HepG2 (cell line): ENCODE data around the gene GGPS1. TPM values are rescaled to one million over a fixed set of nuclear protein-coding genes. Genes with fewer than 3 reads are reported as not detected.

Source experiments
- BRD4 ChIP-seq: sonication (generic); formaldehyde crosslinking; IDR thresholded peaks from 2 replicates; pipeline ENCODE4 v1.4.0; 2020; ENCODE audit warnings: missing genetic modification reagents
- CEBPB ChIP-seq: IDR thresholded peaks from 2 replicates; pipeline ENCODE4 v1.6.1; 2011; ENCODE audit warnings: low read depth, low read length, improper control_type of control experiment, borderline replicate concordance
- GABPA ChIP-seq, 2 experiments: IDR thresholded peaks; 2 replicates each; pipeline ENCODE4 v1.6.1; 2011 to 2016; ENCODE audit warnings: low read depth in 2 of 2, low read length in 1 of 2, missing biosample characterization in 1 of 2, missing genetic modification characterization in 1 of 2
- GPN1 ChIP-seq: sonication (generic); formaldehyde crosslinking; IDR thresholded peaks from 2 replicates; pipeline ENCODE4 v1.5.1; 2020; ENCODE audit warnings: missing genetic modification reagents, borderline replicate concordance
- MIXL1 ChIP-seq: IDR thresholded peaks from 2 replicates; pipeline ENCODE4 v1.6.1; 2016
- MYNN ChIP-seq: sonication (generic); formaldehyde crosslinking; IDR thresholded peaks from 2 replicates; pipeline ENCODE4 v1.4.0; 2020; ENCODE audit warnings: mild to moderate bottlenecking, low read depth, missing genetic modification reagents
- PAX8 ChIP-seq: sonication (generic); formaldehyde crosslinking; IDR thresholded peaks from 2 replicates; pipeline ENCODE4 v1.8.0; 2022; ENCODE audit warnings: mild to moderate bottlenecking, missing genetic modification reagents, borderline replicate concordance
- RFXANK ChIP-seq: IDR thresholded peaks from 2 replicates; pipeline ENCODE4 v1.6.1; 2016
- RXRA ChIP-seq: sonication (generic); formaldehyde crosslinking; IDR thresholded peaks from 2 replicates; pipeline ENCODE4 v1.5.1; 2020; ENCODE audit warnings: missing genetic modification reagents
- SMC3 ChIP-seq: IDR thresholded peaks from 2 replicates; pipeline ENCODE4 v1.6.1; 2011; ENCODE audit warnings: low read length, improper control_type of control experiment
- WIZ ChIP-seq: sonication (generic); formaldehyde crosslinking; IDR thresholded peaks from 2 replicates; pipeline ENCODE4 v1.5.1; 2020; ENCODE audit warnings: mild to moderate bottlenecking, missing genetic modification reagents
- ZBTB3 ChIP-seq: sonication (generic); formaldehyde crosslinking; IDR thresholded peaks from 2 replicates; pipeline ENCODE4 v1.4.0; 2020; ENCODE audit warnings: low read depth, mild to moderate bottlenecking, moderate library complexity, missing genetic modification reagents, borderline replicate concordance
- ZNF326 ChIP-seq: sonication (generic); formaldehyde crosslinking; IDR thresholded peaks from 2 replicates; pipeline ENCODE4 v1.4.0; 2020; ENCODE audit warnings: missing genetic modification reagents, borderline replicate concordance
- ZNF441 ChIP-seq: sonication (generic); formaldehyde crosslinking; IDR thresholded peaks from 2 replicates; pipeline ENCODE4 v1.7.0; 2021; ENCODE audit warnings: missing genetic modification reagents, borderline replicate concordance
- ZNF598 ChIP-seq: sonication (generic); formaldehyde crosslinking; IDR thresholded peaks from 2 replicates; pipeline ENCODE4 v1.5.1; 2020; ENCODE audit warnings: mild to moderate bottlenecking, missing genetic modification reagents, borderline replicate concordance
- polyA plus RNA-seq, 8 experiments: library from polyadenylated mRNA; depleted of rRNA in 3 of 8; stranded (reverse) in 7 of 8; unstranded in 1 of 8; fragments of >200 nt; fragmentation: Illumina TruSeq in 4 of 8; extraction: Trizol in 4 of 8; gene quantifications; 2 replicates each; pipeline versions ENCODE4 v1.2.1 to v1.2.3, GENCODE V29; 2011 to 2016; ENCODE audit warnings: low read depth in 4 of 8, missing spikeins in 1 of 8, mixed read lengths in 1 of 8; ENCODE audit not compliant: insufficient read depth in 1 of 8
- total RNA-seq, 5 experiments: library from RNA; depleted of rRNA; stranded (reverse); fragments of >200 nt; fragmentation: Illumina TruSeq; extraction: Trizol; gene quantifications; 2 replicates each; pipeline ENCODE4 v1.2.3, GENCODE V29; 2016; ENCODE audit warnings: low read depth in 1 of 5
- TF ChIP-seq, protein P1 (sequence below): sonication (generic); formaldehyde crosslinking; conservative IDR thresholded peaks from 2 replicates; pipeline ENCODE4 v1.8.0; 2022; ENCODE audit warnings: low read depth, missing genetic modification reagents
- TF ChIP-seq, protein P2 (sequence below), 2 experiments: sonication (generic) in 1 of 2; formaldehyde crosslinking in 1 of 2; IDR thresholded peaks; 2 replicates each; pipeline versions ENCODE4 v1.4.0 to v1.6.1; 2016 to 2020; ENCODE audit warnings: borderline replicate concordance in 1 of 2, low read depth in 1 of 2, mild to moderate bottlenecking in 1 of 2, missing genetic modification reagents in 1 of 2
- TF ChIP-seq, protein P3 (sequence below): sonication (generic); formaldehyde crosslinking; IDR thresholded peaks from 2 replicates; pipeline ENCODE4 v1.4.0; 2020; ENCODE audit warnings: mild to moderate bottlenecking, missing genetic modification reagents
- TF ChIP-seq, protein P4 (sequence below): sonication (generic); formaldehyde crosslinking; IDR thresholded peaks from 2 replicates; pipeline ENCODE4 v1.4.0; 2020; ENCODE audit warnings: low read depth, mild to moderate bottlenecking, missing genetic modification reagents

GGPS1 gene
- total and polyA plus RNA-seq, 2 of the 13 experiments (the other 11 are each of a cell fraction or from before 2014, with no cell fraction given): 28.8 to 42.6 TPM

DNA sequence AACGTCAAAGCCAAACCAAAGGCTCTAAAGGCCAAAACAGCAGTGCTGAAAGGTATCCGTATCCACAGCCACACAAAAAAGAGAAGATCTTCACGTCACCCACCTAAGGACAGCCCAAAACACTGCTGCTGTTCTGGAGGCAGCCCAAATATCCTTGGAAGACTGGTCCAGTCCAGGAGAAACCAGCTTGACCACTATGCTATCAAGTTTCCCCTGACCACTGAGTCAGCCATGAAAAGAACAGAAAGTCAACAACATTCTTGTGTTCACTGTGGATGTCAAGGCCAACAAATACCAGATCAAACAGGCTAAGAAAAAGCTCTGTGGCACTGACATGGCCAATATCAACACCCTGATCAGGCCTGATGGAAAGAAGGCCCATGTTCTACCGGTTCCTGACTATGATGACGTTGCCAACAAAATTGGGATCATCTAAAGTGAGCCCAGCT, 32.4 kb upstream of the GGPS1 start (continued):
- no peak for TF ChIP-seq GPN1 (CRISPR knock-in tag)
- TF ChIP-seq PAX8 (CRISPR knock-in tag): no peak
- no peak for TF ChIP-seq SMC3
- TF ChIP-seq, protein P1, sequence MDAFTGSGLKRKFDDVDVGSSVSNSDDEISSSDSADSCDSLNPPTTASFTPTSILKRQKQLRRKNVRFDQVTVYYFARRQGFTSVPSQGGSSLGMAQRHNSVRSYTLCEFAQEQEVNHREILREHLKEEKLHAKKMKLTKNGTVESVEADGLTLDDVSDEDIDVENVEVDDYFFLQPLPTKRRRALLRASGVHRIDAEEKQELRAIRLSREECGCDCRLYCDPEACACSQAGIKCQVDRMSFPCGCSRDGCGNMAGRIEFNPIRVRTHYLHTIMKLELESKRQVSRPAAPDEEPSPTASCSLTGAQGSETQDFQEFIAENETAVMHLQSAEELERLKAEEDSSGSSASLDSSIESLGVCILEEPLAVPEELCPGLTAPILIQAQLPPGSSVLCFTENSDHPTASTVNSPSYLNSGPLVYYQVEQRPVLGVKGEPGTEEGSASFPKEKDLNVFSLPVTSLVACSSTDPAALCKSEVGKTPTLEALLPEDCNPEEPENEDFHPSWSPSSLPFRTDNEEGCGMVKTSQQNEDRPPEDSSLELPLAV (CRISPR knock-in tag): no peak
- TF ChIP-seq RFXANK (CRISPR knock-in tag): 0 out of 2 replicates have a peak, but pooled peaks have one; percentile 40
- TF ChIP-seq ZNF326 (CRISPR knock-in tag): no peak
- no peak for TF ChIP-seq GABPA (IDR thresholded peaks at IDR 0.05; ENCODE audit: low read depth, low read length)
- peak; percentile 23; the same call in 1 of the 2 replicates for TF ChIP-seq GABPA (CRISPR knock-in tag; IDR thresholded peaks at IDR 0.05; ENCODE audit: low read depth)
- TF ChIP-seq CEBPB: no peak
- peak; percentile 71; the same call in 1 of the 2 replicates for TF ChIP-seq ZNF441 (CRISPR knock-in tag)
- no peak for TF ChIP-seq WIZ (CRISPR knock-in tag)
- TF ChIP-seq RXRA (CRISPR knock-in tag): peak; percentile 63; the same call in 1 of the 2 replicates
- TF ChIP-seq, protein P2, sequence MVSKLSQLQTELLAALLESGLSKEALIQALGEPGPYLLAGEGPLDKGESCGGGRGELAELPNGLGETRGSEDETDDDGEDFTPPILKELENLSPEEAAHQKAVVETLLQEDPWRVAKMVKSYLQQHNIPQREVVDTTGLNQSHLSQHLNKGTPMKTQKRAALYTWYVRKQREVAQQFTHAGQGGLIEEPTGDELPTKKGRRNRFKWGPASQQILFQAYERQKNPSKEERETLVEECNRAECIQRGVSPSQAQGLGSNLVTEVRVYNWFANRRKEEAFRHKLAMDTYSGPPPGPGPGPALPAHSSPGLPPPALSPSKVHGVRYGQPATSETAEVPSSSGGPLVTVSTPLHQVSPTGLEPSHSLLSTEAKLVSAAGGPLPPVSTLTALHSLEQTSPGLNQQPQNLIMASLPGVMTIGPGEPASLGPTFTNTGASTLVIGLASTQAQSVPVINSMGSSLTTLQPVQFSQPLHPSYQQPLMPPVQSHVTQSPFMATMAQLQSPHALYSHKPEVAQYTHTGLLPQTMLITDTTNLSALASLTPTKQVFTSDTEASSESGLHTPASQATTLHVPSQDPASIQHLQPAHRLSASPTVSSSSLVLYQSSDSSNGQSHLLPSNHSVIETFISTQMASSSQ (IDR thresholded peaks at IDR 0.05; ENCODE audit: low read depth): no peak
- TF ChIP-seq, protein P2 (CRISPR knock-in tag; IDR thresholded peaks at IDR 0.05; ENCODE audit: borderline replicate concordance): peak; percentile 59; the same call in 1 of the 2 replicates
- TF ChIP-seq ZBTB3 (CRISPR knock-in tag): no peak
- peak; percentile 80; the same call in 1 of the 2 replicates for TF ChIP-seq MIXL1 (CRISPR knock-in tag)
- TF ChIP-seq, protein P3, sequence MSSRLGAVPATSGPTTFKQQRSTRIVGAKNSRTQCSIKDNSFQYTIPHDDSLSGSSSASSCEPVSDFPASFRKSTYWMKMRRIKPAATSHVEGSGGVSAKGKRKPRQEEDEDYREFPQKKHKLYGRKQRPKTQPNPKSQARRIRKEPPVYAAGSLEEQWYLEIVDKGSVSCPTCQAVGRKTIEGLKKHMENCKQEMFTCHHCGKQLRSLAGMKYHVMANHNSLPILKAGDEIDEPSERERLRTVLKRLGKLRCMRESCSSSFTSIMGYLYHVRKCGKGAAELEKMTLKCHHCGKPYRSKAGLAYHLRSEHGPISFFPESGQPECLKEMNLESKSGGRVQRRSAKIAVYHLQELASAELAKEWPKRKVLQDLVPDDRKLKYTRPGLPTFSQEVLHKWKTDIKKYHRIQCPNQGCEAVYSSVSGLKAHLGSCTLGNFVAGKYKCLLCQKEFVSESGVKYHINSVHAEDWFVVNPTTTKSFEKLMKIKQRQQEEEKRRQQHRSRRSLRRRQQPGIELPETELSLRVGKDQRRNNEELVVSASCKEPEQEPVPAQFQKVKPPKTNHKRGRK (CRISPR knock-in tag): no peak
- no peak for TF ChIP-seq BRD4
- TF ChIP-seq ZNF598 (CRISPR knock-in tag): no peak
- TF ChIP-seq MYNN (CRISPR knock-in tag): no peak
- TF ChIP-seq, protein P4, sequence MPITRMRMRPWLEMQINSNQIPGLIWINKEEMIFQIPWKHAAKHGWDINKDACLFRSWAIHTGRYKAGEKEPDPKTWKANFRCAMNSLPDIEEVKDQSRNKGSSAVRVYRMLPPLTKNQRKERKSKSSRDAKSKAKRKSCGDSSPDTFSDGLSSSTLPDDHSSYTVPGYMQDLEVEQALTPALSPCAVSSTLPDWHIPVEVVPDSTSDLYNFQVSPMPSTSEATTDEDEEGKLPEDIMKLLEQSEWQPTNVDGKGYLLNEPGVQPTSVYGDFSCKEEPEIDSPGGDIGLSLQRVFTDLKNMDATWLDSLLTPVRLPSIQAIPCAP (CRISPR knock-in tag): no peak
